Measurements from ENCODE around the gene PLEKHO2. TPM values are rescaled to one million over a fixed set of nuclear protein-coding genes. Genes with fewer than 3 reads are reported as not detected.

The PLEKHO2 gene
- total RNA-seq, 1 experiment from 2014 or later, result 7.9 TPM

DNA sequence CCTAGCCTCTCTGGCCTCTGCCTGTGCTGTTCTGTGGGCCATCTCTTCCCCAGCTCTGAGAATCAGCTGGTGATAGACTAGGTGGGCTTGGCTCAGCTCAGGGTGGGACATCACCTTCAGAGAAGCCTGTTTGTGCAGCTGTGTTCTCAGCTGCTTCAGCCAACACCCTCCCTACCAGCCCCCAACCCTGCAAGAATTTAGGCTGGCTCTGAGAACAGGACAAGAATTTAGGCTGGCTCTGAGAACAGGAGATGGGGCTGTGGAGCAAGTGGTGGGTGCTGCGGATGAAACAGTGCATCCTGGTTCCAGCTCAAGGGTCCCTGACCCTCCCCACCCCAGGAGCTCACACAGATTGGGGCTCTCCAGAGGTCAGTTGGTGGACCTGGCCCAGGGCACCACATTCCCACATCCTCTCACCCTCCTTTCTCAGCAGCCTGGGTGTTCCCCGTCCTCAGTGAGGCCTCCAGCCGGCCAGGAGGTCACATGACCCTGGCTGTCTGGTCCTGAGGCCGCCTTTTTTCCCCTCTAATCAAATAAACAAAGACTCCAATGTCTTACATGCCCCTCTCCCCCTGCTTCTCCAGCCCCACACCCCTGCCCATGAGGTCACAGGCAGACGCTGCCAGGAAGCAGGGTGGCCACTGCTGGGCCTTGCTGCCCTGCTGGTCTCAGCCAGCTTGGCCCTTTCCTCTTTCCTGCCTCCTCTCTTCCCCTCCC lies 14.9 kb downstream of the PLEKHO2 start:
- CTCF ChIA-PET, result no interaction called here
- H3K9me3 ChIP-seq (ENCODE audit: insufficient read depth, low read depth), result no peaks in the 10 kb centered on the region
- POLR2A ChIA-PET (ENCODE audit: unreplicated experiment), result interaction anchor here (0.6 kb wide), 3 partner anchors 37 to 448 kb away, joined by 3 to 10 read pairs (median 4); partner anchors contain the start of gene RNU5B-1
- intact Hi-C loops (cut with micrococcal nuclease; ENCODE audit: unreplicated experiment), result no loop called here
- no peak overlapping the region for H3K4me2 ChIP-seq
- H3K27ac ChIP-seq, result no peak overlapping the region
- no peaks in the 10 kb centered on the region for H3K4me1 ChIP-seq (replicated peaks; ENCODE audit: insufficient read depth)
- no peaks in the 10 kb centered on the region for H3K27me3 ChIP-seq (ENCODE audit: insufficient read depth, low read depth)
- no peak for TF ChIP-seq EZH2 (IDR thresholded peaks at IDR 0.05; ENCODE audit: low read depth)
- TF ChIP-seq, protein P1, sequence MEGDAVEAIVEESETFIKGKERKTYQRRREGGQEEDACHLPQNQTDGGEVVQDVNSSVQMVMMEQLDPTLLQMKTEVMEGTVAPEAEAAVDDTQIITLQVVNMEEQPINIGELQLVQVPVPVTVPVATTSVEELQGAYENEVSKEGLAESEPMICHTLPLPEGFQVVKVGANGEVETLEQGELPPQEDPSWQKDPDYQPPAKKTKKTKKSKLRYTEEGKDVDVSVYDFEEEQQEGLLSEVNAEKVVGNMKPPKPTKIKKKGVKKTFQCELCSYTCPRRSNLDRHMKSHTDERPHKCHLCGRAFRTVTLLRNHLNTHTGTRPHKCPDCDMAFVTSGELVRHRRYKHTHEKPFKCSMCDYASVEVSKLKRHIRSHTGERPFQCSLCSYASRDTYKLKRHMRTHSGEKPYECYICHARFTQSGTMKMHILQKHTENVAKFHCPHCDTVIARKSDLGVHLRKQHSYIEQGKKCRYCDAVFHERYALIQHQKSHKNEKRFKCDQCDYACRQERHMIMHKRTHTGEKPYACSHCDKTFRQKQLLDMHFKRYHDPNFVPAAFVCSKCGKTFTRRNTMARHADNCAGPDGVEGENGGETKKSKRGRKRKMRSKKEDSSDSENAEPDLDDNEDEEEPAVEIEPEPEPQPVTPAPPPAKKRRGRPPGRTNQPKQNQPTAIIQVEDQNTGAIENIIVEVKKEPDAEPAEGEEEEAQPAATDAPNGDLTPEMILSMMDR (conservative IDR thresholded peaks at IDR 0.05), result no peak
- H2AFZ ChIP-seq, result no peak overlapping the region
- no peaks in the 10 kb centered on the region for H3F3A ChIP-seq (ENCODE audit: insufficient read depth, low read depth)
- DNase-seq, result no peak
- H3K9me2 ChIP-seq (ENCODE audit: insufficient read depth), result no peaks in the 10 kb centered on the region
- H3K36me3 ChIP-seq (ENCODE audit: low read depth), result no peaks in the 10 kb centered on the region
- no peaks in the 10 kb centered on the region for H3K79me2 ChIP-seq (ENCODE audit: low read depth)
- H3K4me3 ChIP-seq, result no peak overlapping the region
- no TSS peak for BruUV-seq (replicated peaks)
- no peaks in the 10 kb centered on the region for H4K20me1 ChIP-seq (ENCODE audit: insufficient read depth)

DNA sequence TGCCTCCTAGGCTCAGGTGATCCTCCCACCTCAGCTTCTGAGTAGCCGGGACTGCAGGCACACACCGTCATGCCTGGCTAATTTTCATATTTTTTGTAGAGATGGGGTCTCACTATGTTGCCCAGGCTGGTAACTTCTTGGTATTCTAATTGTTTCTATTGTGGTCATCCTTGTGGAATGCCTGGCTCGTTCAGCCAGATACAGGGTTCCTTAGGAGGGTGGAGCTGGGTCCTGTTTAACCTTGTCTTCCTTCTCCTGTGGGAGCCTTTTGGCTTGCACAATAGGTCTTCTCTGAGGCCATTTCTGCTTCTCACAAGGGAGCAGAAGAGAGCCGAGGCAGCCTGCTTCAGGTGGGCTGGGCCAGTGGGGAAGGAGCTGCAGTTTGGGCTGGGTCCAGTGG lies 15.7 kb downstream of the PLEKHO2 start:
- ChIA-PET CTCF (interaction anchor here (0.6 kb wide), 1 partner anchor 30 kb away, joined by 4 read pairs; no protein-coding TSS in a partner anchor), POLR2A (ENCODE audit: unreplicated experiment) (interaction anchor here (0.6 kb wide), 2 partner anchors 36 to 94 kb away, joined by 4 to 5 read pairs; no protein-coding TSS in a partner anchor)
- intact Hi-C loops (cut with micrococcal nuclease; ENCODE audit: unreplicated experiment), result no loop called here
- H3K27me3 ChIP-seq (ENCODE audit: insufficient read depth, low read depth), result no peaks in the 10 kb centered on the region
- DNase-seq, result peak in 1 of 2 experiments; percentile 49
- no peaks in the 10 kb centered on the region for H4K20me1 ChIP-seq (ENCODE audit: insufficient read depth)
- no peaks in the 10 kb centered on the region for H3K79me2 ChIP-seq (ENCODE audit: low read depth)
- TF ChIP-seq, protein P1 (conservative IDR thresholded peaks at IDR 0.05), result no peak
- TF ChIP-seq EZH2 (IDR thresholded peaks at IDR 0.05; ENCODE audit: low read depth), result no peak
- H3K4me2 ChIP-seq, result no peak overlapping the region
- H3K9me2 ChIP-seq (ENCODE audit: insufficient read depth), result no peaks in the 10 kb centered on the region
- BruUV-seq (replicated peaks), result no TSS peak
- no peak overlapping the region for H3K27ac ChIP-seq
- H3K9me3 ChIP-seq (ENCODE audit: insufficient read depth, low read depth), result no peaks in the 10 kb centered on the region
- H3K36me3 ChIP-seq (ENCODE audit: low read depth), result no peaks in the 10 kb centered on the region
- no peak overlapping the region for H3K4me3 ChIP-seq
- no peak overlapping the region for H2AFZ ChIP-seq
- no peaks in the 10 kb centered on the region for H3F3A ChIP-seq (ENCODE audit: insufficient read depth, low read depth)
- H3K4me1 ChIP-seq (replicated peaks; ENCODE audit: insufficient read depth), result no peaks in the 10 kb centered on the region

DNA sequence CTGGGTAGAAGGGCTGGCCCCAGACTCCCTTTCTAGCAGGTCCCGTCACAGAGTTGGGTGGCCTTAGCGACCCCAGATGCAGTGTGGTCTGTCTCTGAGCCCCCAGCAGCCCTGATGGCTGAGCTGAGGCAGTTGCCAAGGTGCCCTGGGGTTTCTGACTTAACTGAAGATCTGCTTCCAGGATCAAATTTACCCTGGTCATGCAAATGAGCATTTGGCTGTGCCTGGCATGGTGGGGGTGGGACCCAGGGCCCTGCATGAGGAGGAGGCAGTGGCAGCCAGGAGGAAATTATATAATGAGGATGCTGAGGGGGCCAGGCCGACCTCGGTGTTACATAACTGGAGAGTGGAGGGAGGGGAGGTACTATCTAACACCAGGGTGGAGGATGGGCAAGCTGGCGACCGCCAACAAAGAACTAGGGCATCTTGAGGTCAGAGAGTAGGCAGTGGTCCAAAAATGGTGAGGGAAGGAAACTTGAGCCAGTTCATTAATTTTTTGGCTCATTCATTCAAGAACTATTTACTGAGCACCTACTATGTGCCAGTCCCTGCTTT lies 16.4 kb downstream of the PLEKHO2 start:
- H3K4me1 ChIP-seq (replicated peaks; ENCODE audit: insufficient read depth), result no peaks in the 10 kb centered on the region
- no peak overlapping the region for H3K4me3 ChIP-seq
- H3K36me3 ChIP-seq (ENCODE audit: low read depth), result no peaks in the 10 kb centered on the region
- no peaks in the 10 kb centered on the region for H3K79me2 ChIP-seq (ENCODE audit: low read depth)
- no peak overlapping the region for H2AFZ ChIP-seq
- H3K27me3 ChIP-seq (ENCODE audit: insufficient read depth, low read depth), result no peaks in the 10 kb centered on the region
- H4K20me1 ChIP-seq (ENCODE audit: insufficient read depth), result no peaks in the 10 kb centered on the region
- no TSS peak for BruUV-seq (replicated peaks)
- H3K9me2 ChIP-seq (ENCODE audit: insufficient read depth), result no peaks in the 10 kb centered on the region
- H3K27ac ChIP-seq, result no peak overlapping the region
- intact Hi-C loops (cut with micrococcal nuclease; ENCODE audit: unreplicated experiment), result no loop called here
- no peak overlapping the region for H3K4me2 ChIP-seq
- ChIA-PET POLR2A (ENCODE audit: unreplicated experiment) (interaction anchor here (0.6 kb wide), 1 partner anchor 93 kb away, joined by 5 read pairs; no protein-coding TSS in a partner anchor), CTCF (interaction anchor here (0.6 kb wide), 2 partner anchors 17 to 29 kb away, joined by 3 to 4 read pairs; no protein-coding TSS in a partner anchor)
- no peaks in the 10 kb centered on the region for H3K9me3 ChIP-seq (ENCODE audit: insufficient read depth, low read depth)
- H3F3A ChIP-seq (ENCODE audit: insufficient read depth, low read depth), result no peaks in the 10 kb centered on the region
- TF ChIP-seq, protein P1 (conservative IDR thresholded peaks at IDR 0.05), result no peak
- TF ChIP-seq EZH2 (IDR thresholded peaks at IDR 0.05; ENCODE audit: low read depth), result no peak
- DNase-seq, result no peak

All from PC-9 (cell line).